Measurements from ENCODE around the gene EEF2.

DNA sequence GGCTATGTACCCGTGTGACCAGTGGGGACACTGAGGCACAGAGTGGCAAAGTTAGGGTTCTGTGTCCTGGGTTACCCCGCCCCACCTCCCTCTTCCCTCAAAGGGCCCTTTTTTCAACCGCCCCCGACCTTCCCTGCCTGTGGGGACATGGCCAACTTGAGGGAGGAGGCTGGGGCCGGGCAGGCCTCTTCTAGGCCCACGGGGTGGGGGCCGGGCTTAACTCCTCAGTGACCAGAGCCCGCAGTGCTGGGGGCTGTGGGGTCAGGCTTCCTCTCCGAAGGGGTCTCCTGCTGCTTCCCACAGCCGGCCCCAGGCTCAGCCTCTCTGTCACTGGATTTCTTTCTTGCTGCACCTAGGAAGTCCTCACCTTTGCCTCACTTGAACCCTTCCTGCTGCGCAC is 46.2 kb upstream of the EEF2 start:
- TF ChIP-seq, protein P1, sequence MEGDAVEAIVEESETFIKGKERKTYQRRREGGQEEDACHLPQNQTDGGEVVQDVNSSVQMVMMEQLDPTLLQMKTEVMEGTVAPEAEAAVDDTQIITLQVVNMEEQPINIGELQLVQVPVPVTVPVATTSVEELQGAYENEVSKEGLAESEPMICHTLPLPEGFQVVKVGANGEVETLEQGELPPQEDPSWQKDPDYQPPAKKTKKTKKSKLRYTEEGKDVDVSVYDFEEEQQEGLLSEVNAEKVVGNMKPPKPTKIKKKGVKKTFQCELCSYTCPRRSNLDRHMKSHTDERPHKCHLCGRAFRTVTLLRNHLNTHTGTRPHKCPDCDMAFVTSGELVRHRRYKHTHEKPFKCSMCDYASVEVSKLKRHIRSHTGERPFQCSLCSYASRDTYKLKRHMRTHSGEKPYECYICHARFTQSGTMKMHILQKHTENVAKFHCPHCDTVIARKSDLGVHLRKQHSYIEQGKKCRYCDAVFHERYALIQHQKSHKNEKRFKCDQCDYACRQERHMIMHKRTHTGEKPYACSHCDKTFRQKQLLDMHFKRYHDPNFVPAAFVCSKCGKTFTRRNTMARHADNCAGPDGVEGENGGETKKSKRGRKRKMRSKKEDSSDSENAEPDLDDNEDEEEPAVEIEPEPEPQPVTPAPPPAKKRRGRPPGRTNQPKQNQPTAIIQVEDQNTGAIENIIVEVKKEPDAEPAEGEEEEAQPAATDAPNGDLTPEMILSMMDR (IDR thresholded peaks at IDR 0.05) = no peak
- no peak for TF ChIP-seq POLR2A (IDR thresholded peaks at IDR 0.05)
